HG03139 (cell line): ENCODE measurements around the gene UBQLNL.

ENCODE experiments used
- ATAC-seq: cut with Tn5 transposase; IDR thresholded peaks from one replicate; pipeline ENCODE4 v1.9.1; 2021; ENCODE audit not compliant: unreplicated experiment

Gene UBQLNL

GRCh38 chr11:5507933-5508305 is 8.6 kb downstream of the UBQLNL start:
- no peak for ATAC-seq

- no peak for ATAC-seq
Measured at GRCh38 chr11:5507177-5507932, 9.1 kb downstream of the UBQLNL start.

GRCh38 chr11:5505363-5506048 is 11.0 kb downstream of the UBQLNL start:
- no peak for ATAC-seq

GRCh38 chr11:5504403-5504921 is 12.0 kb downstream of the UBQLNL start:
- ATAC-seq: no peak

- ATAC-seq: no peak
Measured at GRCh38 chr11:5500393-5500801, 16.1 kb downstream of the UBQLNL start.

GRCh38 chr11:5499671-5500070 is 16.8 kb downstream of the UBQLNL start:
- ATAC-seq: no peak

- no peak for ATAC-seq
Measured at GRCh38 chr11:5489576-5490357, 26.7 kb downstream of the UBQLNL start.

- ATAC-seq: no peak
Measured at GRCh38 chr11:5488798-5489399, 27.6 kb downstream of the UBQLNL start.

GRCh38 chr11:5488385-5488784 is 28.1 kb downstream of the UBQLNL start, which contains the start of gene OR52D1:
OR52D1 (plus strand) TSS chr11:5488685; CDS start chr11:5488707, 22 bp downstream.
- ATAC-seq: no peak

- no peak for ATAC-seq
Measured at GRCh38 chr11:5486421-5486820, 30.1 kb downstream of the UBQLNL start.

- no peak for ATAC-seq
Measured at GRCh38 chr11:5486003-5486402, 30.5 kb downstream of the UBQLNL start.

- ATAC-seq: peak; percentile 81
Measured at GRCh38 chr11:5476186-5476819, 40.2 kb downstream of the UBQLNL start.

GRCh38 chr11:5473921-5474320 is 42.6 kb downstream of the UBQLNL start:
- ATAC-seq: no peak

- ATAC-seq: no peak
Measured at GRCh38 chr11:5467527-5467926, 49.0 kb downstream of the UBQLNL start.
